Fibroblast of skin of right quadriceps (primary cell): ENCODE measurements around the gene INTS13.
"Not testable (repeated sequence)": the region's sequence is repeated elsewhere in the genome, so short reads cannot be mapped to it uniquely, and the experiment has no call there.

Source experiments
- DNase-seq: peaks from one replicate; pipeline ENCODE4 v3.0.0-alpha.2; 2013

The INTS13 gene

GRCh38 chr12:26929590-26929989 lies 8.2 kb downstream of the INTS13 start:
- DNase-seq, result no peak

- DNase-seq, result no peak
Measured at GRCh38 chr12:26928661-26929060, 9.1 kb downstream of the INTS13 start.

- no peak for DNase-seq
Measured at GRCh38 chr12:26921886-26922285, 15.9 kb downstream of the INTS13 start.

GRCh38 chr12:26919216-26919555 lies 18.6 kb downstream of the INTS13 start:
- no peak for DNase-seq

GRCh38 chr12:26918321-26919215 lies 19.2 kb downstream of the INTS13 start:
- no peak for DNase-seq

- DNase-seq, result no peak
Measured at GRCh38 chr12:26906704-26907103, 31.1 kb downstream of the INTS13 start.

GRCh38 chr12:26906024-26906423 lies 31.8 kb downstream of the INTS13 start:
- no peak for DNase-seq

- not testable (repeated sequence) for DNase-seq
Measured at GRCh38 chr12:26903396-26903795, 34.4 kb downstream of the INTS13 start.

GRCh38 chr12:26896913-26897312 lies 40.9 kb downstream of the INTS13 start:
- DNase-seq, result no peak

GRCh38 chr12:26895672-26896071 lies 42.1 kb downstream of the INTS13 start:
- DNase-seq, result no peak

- no peak for DNase-seq
Measured at GRCh38 chr12:26891704-26892103, 46.1 kb downstream of the INTS13 start.

GRCh38 chr12:26890784-26891183 lies 47.0 kb downstream of the INTS13 start:
- DNase-seq, result no peak

GRCh38 chr12:26884765-26885576 lies 52.8 kb downstream of the INTS13 start:
- DNase-seq, result peak; percentile 70

GRCh38 chr12:26880625-26881024 lies 57.2 kb downstream of the INTS13 start:
- DNase-seq, result no peak

GRCh38 chr12:26878661-26879119 lies 59.1 kb downstream of the INTS13 start:
- DNase-seq, result no peak

GRCh38 chr12:26874501-26875296 lies 63.1 kb downstream of the INTS13 start:
- DNase-seq, result no peak

- DNase-seq, result no peak
Measured at GRCh38 chr12:26872625-26873024, 65.2 kb downstream of the INTS13 start.

GRCh38 chr12:26871985-26872384 lies 65.8 kb downstream of the INTS13 start:
- no peak for DNase-seq

- DNase-seq, result peak; percentile 36
Measured at GRCh38 chr12:26870491-26871419, 67.0 kb downstream of the INTS13 start.

- DNase-seq, result no peak
Measured at GRCh38 chr12:26869908-26870459, 67.8 kb downstream of the INTS13 start.

- DNase-seq, result no peak
Measured at GRCh38 chr12:26869104-26869494, 68.7 kb downstream of the INTS13 start.
